Calu3 (cell line): Measurements from ENCODE around the gene HSP90AB1. TPM values are rescaled to one million over a fixed set of nuclear protein-coding genes. Genes with fewer than 3 reads are reported as not detected.
A peak's percentile ranks its signal among the peaks of the same experiment; 100 is the strongest.

ENCODE experiments used
- BruUV-seq: library from RNA; stranded (reverse); fragments of 400-500 nt; replicated peaks from 2 replicates; lab custom pipeline; 2021; lab: Mats Ljungman, UMichigan
- CTCF ChIA-PET: fragments of 300-600 bp; sonication (Branson Sonifier 250); formaldehyde crosslinking; loops from one replicate; lab custom pipeline; 2022; ENCODE audit warnings: antibody characterized with exemption; lab: Charles Lee
- DNase-seq: peaks from one replicate; pipeline ENCODE4 v3.0.0; 2022
- H3K27ac Mint-ChIP-seq: one replicate; pipeline ENCODE4 v1.8.0; 2022; ENCODE audit warnings: mixed read lengths; ENCODE audit not compliant: unreplicated experiment
- H3K27me3 Mint-ChIP-seq: one replicate; pipeline ENCODE4 v1.8.0; 2022; ENCODE audit warnings: mixed read lengths; ENCODE audit not compliant: unreplicated experiment
- H3K36me3 Mint-ChIP-seq: one replicate; pipeline ENCODE4 v1.8.0; 2022; ENCODE audit warnings: mild to moderate bottlenecking, moderate library complexity, mixed read lengths; ENCODE audit not compliant: insufficient read depth, unreplicated experiment
- H3K4me1 Mint-ChIP-seq: one replicate; pipeline ENCODE4 v1.8.0; 2022; ENCODE audit warnings: mild to moderate bottlenecking, low read depth, mixed read lengths; ENCODE audit not compliant: unreplicated experiment
- H3K4me3 Mint-ChIP-seq: one replicate; pipeline ENCODE4 v1.8.0; 2022; ENCODE audit warnings: mild to moderate bottlenecking, low read depth, moderate library complexity, mixed read lengths; ENCODE audit not compliant: unreplicated experiment
- H3K9me3 Mint-ChIP-seq: one replicate; pipeline ENCODE4 v1.8.0; 2022; ENCODE audit warnings: low read depth, mixed read lengths; ENCODE audit not compliant: unreplicated experiment
- CTCF ChIP-seq: fragments of 200-600 bp; IDR thresholded peaks from one replicate; pipeline ENCODE4 v1.8.0; 2022; ENCODE audit warnings: antibody characterized with exemption; ENCODE audit not compliant: unreplicated experiment
- intact Hi-C: fragments of 100-400 bp; cut with micrococcal nuclease; formaldehyde crosslinking; loops from one replicate; pipeline ENCODE4 v1.10.0; 2022; ENCODE audit not compliant: unreplicated experiment
- total RNA-seq: library from RNA; stranded (reverse); gene quantifications from 2 replicates; pipeline ENCODE4 v1.2.3, GENCODE V29; 2022

The HSP90AB1 gene
- total RNA-seq, 1 experiment from 2014 or later: 2,073 TPM

GRCh38 chr6:44260011-44260410 is 13.1 kb downstream of the HSP90AB1 start:
- DNase-seq: no peak

GRCh38 chr6:44260451-44261297 is 13.8 kb downstream of the HSP90AB1 start:
- Mint-ChIP-seq H3K4me1 (peaks cover 69% of the 10 kb centered on the region), H3K36me3 (peaks cover 74% of the 10 kb centered on the region), H3K4me3 (no peak overlapping the region), H3K9me3 (no peaks in the 10 kb centered on the region), H3K27ac (no peak overlapping the region), H3K27me3 (no peaks in the 10 kb centered on the region)
- intact Hi-C loops: no loop called here
- CTCF ChIA-PET: no interaction called here
- no peak for DNase-seq
- no TSS peak for BruUV-seq
- TF ChIP-seq CTCF: no peak

More at GRCh38 chr6:44260011-44260410, 13.1 kb downstream of the HSP90AB1 start:
- Mint-ChIP-seq H3K27ac (no peak overlapping the region), H3K27me3 (no peaks in the 10 kb centered on the region), H3K4me3 (no peak overlapping the region), H3K4me1 (peaks cover 76% of the 10 kb centered on the region), H3K36me3 (peaks cover 74% of the 10 kb centered on the region), H3K9me3 (no peaks in the 10 kb centered on the region)
- intact Hi-C loops: no loop called here
- CTCF ChIA-PET: no interaction called here
- no TSS peak for BruUV-seq
- no peak for TF ChIP-seq CTCF

GRCh38 chr6:44261581-44261980 is 14.7 kb downstream of the HSP90AB1 start:
- TF ChIP-seq CTCF: no peak
- H3K4me3 Mint-ChIP-seq: no peak overlapping the region
- peaks cover 6% of the 10 kb centered on the region for H3K27me3 Mint-ChIP-seq
- H3K4me1 Mint-ChIP-seq: peaks cover 60% of the 10 kb centered on the region
- H3K36me3 Mint-ChIP-seq: peaks cover 73% of the 10 kb centered on the region
- no TSS peak for BruUV-seq
- H3K9me3 Mint-ChIP-seq: no peaks in the 10 kb centered on the region
- H3K27ac Mint-ChIP-seq: no peak overlapping the region
- intact Hi-C loops: no loop called here
- CTCF ChIA-PET: interaction anchor here (0.5 to 0.6 kb wide), 3 partner anchors 45 to 1175 kb away, joined by 3 read pairs; no protein-coding TSS in a partner anchor
- DNase-seq: no peak

GRCh38 chr6:44262467-44263353 is 15.8 kb downstream of the HSP90AB1 start:
- Mint-ChIP-seq H3K4me1 (peaks cover 53% of the 10 kb centered on the region), H3K9me3 (no peaks in the 10 kb centered on the region), H3K36me3 (peaks cover 66% of the 10 kb centered on the region), H3K4me3 (peak overlapping the region; percentile 98), H3K27me3 (peaks cover 17% of the 10 kb centered on the region), H3K27ac (peak overlapping the region; percentile 80)
- CTCF ChIA-PET: interaction anchor here (0.5 to 1.3 kb wide), 4 partner anchors 44 to 1176 kb away, joined by 3 read pairs; no protein-coding TSS in a partner anchor
- intact Hi-C loops: no loop called here
- BruUV-seq: no TSS peak
- no peak for TF ChIP-seq CTCF
- no peak for DNase-seq
